NT2/D1 (cell line): ENCODE data around the gene TACC2.

Source experiments
- YY1 ChIP-seq: IDR thresholded peaks from 2 replicates; pipeline ENCODE4 v1.6.1; 2011; ENCODE audit not compliant: insufficient read length, insufficient read depth
- ZNF274 ChIP-seq: IDR thresholded peaks from 2 replicates; pipeline ENCODE4 v1.6.1; 2011; ENCODE audit warnings: mild to moderate bottlenecking, low read depth, low read length

DNA sequence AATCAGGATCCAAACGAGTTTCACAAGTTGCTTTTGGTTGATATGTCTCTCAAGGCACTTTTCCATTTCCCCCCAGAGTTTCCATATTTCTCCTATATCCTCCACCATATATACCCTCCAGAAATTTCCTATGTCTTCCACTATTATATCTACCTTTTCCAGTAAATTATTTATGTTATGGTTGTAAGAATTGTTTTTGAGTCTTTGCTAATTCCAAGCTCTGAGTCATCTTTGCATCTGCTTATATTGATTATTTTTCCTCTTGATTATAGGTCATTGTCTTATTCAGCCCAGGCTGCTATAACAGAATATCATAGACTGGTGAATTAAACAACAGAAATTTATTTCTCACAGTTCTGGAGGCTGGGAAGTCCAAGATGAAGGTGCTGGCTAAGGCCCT is 12.7 kb downstream of the TACC2 start:
- TF ChIP-seq ZNF274: no peak
- TF ChIP-seq YY1: no peak
